NB4 (cell line): ENCODE measurements around the gene ATP8B2.
"Not testable (repeated sequence)": the region's sequence is repeated elsewhere in the genome, so short reads cannot be mapped to it uniquely, and the experiment has no call there.

ENCODE experiments used
- DNase-seq: peaks from one replicate; pipeline ENCODE4 v3.0.0; 2010; ENCODE audit warnings: low read depth
- H3K4me3 ChIP-seq: one replicate; pipeline ENCODE4 v1.5.1; 2011; ENCODE audit warnings: mild to moderate bottlenecking, low read depth, low read length, moderate library complexity
- CTCF ChIP-seq: IDR thresholded peaks from one replicate; pipeline ENCODE4 v1.5.1; 2012; ENCODE audit warnings: low read depth, low read length
- MAX ChIP-seq: IDR thresholded peaks from 2 replicates; pipeline ENCODE4 v1.6.1; 2011; ENCODE audit warnings: low read depth, low read length
- MYC ChIP-seq: IDR thresholded peaks from 2 replicates; pipeline ENCODE4 v1.6.1; 2011; ENCODE audit warnings: low read depth, low read length
- POLR2A ChIP-seq: IDR thresholded peaks from 2 replicates; pipeline ENCODE4 v1.6.1; 2011; ENCODE audit warnings: mild to moderate bottlenecking; ENCODE audit not compliant: insufficient read length; ENCODE audit errors: extremely low read depth

The ATP8B2 gene

GRCh38 chr1:154324669-154325582 lies at the start of gene ATP8B2:
ATP8B2 (plus strand) TSS chr1:154325525; CDS start chr1:154328142, 2,617 bp downstream.
- DNase-seq = peak; percentile 70
- TF ChIP-seq POLR2A = no peak
- peak; percentile 81 for TF ChIP-seq CTCF
- peak within 1 kb of the TSS; percentile 55 for H3K4me3 ChIP-seq

GRCh38 chr1:154276797-154277196 lies 48.5 kb upstream of the ATP8B2 start:
- no peak for TF ChIP-seq POLR2A
- TF ChIP-seq CTCF = peak; percentile 24
- no peak for TF ChIP-seq MAX
- TF ChIP-seq MYC = no peak
- peak; percentile 40 for DNase-seq
- no peak overlapping the region for H3K4me3 ChIP-seq

GRCh38 chr1:154287591-154287990 lies 37.7 kb upstream of the ATP8B2 start:
- H3K4me3 ChIP-seq, DNase-seq: not testable (repeated sequence)

- no peak for TF ChIP-seq MYC
- no peak for TF ChIP-seq MAX
- TF ChIP-seq POLR2A = no peak
- TF ChIP-seq CTCF = no peak
- DNase-seq = no peak
- no peak overlapping the region for H3K4me3 ChIP-seq
Observed at GRCh38 chr1:154288661-154289060, 36.7 kb upstream of the ATP8B2 start.

- no peak overlapping the region for H3K4me3 ChIP-seq
- DNase-seq = no peak
- TF ChIP-seq MYC (no peak), MAX (no peak), CTCF (no peak), POLR2A (no peak)
Observed at GRCh38 chr1:154290921-154291320, 34.4 kb upstream of the ATP8B2 start.

- TF ChIP-seq MAX (no peak), MYC (no peak), CTCF (no peak), POLR2A (no peak)
- no peak overlapping the region for H3K4me3 ChIP-seq
- peak; percentile 6 for DNase-seq
Observed at GRCh38 chr1:154295408-154296235, 29.7 kb upstream of the ATP8B2 start.
